Subcutaneous adipose tissue (tissue), 4 donors: ENCODE measurements around the gene PAQR4. TPM values are rescaled to one million over a fixed set of nuclear protein-coding genes. Genes with fewer than 3 reads are reported as not detected.

Source experiments
- total RNA-seq, 4 donors: library from RNA; depleted of rRNA; stranded (reverse); fragments of >200 nt; gene quantifications; one replicate each; pipeline ENCODE4 v1.1.0, GENCODE V29; 2016
- TF ChIP-seq, protein P1 (sequence below): fragments of 450-650 bp; IDR thresholded peaks from one replicate; pipeline ENCODE4 v1.5.1; 2016; ENCODE audit warnings: low read depth, mild to moderate bottlenecking, control low read depth, antibody characterized with exemption, moderate library complexity

The PAQR4 gene
- total RNA-seq, 4 donors from 2014 or later: 1.5 to 5.7 (median 3.8) TPM

DNA sequence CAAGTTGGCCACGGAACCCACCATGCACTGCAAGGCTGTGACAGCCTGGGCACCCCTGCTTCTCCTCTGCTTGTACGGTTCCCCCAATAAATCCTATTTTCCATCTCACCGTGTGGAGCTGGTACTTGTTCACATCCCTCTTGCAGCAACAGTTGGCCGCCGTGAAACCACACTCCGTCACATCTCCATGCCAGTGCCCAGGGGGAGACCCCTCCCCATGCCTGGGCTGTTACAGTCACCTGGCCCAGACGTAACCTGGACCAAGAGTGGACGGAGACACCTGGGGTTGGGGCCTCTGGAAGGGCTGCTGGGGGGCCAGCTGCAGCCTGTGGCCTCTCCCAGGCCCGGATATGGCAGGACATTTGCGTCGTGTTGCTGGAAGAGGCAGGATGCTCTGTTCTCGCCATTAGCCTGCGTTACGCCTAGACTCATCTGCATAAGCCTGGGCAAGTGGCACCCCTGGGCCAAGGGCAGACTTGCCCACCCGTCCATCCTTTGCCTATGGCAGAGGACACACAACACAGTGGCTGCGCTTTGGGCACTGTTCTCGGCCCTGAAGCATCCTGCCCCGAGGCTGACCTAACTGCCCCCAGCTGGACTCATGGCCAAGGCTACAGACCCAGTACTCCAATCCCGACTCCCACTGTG lies 19.3 kb upstream of the PAQR4 start:
- TF ChIP-seq, protein P1, sequence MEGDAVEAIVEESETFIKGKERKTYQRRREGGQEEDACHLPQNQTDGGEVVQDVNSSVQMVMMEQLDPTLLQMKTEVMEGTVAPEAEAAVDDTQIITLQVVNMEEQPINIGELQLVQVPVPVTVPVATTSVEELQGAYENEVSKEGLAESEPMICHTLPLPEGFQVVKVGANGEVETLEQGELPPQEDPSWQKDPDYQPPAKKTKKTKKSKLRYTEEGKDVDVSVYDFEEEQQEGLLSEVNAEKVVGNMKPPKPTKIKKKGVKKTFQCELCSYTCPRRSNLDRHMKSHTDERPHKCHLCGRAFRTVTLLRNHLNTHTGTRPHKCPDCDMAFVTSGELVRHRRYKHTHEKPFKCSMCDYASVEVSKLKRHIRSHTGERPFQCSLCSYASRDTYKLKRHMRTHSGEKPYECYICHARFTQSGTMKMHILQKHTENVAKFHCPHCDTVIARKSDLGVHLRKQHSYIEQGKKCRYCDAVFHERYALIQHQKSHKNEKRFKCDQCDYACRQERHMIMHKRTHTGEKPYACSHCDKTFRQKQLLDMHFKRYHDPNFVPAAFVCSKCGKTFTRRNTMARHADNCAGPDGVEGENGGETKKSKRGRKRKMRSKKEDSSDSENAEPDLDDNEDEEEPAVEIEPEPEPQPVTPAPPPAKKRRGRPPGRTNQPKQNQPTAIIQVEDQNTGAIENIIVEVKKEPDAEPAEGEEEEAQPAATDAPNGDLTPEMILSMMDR: no peak

DNA sequence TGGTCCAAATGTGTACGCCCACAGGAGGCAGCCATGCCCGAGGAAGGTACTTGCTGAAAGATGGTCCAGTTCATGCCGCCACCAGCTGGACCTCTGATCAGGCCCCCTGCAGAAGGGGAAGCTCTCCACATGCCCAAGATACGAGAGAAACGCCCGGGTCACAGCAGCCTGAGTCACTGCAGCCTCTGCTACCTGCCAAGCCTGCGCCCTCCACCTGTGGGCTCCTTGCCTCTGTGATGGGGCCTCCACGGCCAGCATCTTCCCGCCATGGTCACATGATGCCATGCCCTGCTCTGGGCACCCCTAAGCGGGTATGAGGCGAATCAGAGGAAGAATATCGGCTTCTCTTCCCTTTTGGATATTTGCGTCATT lies 18.8 kb upstream of the PAQR4 start:
- TF ChIP-seq, protein P1: no peak

DNA sequence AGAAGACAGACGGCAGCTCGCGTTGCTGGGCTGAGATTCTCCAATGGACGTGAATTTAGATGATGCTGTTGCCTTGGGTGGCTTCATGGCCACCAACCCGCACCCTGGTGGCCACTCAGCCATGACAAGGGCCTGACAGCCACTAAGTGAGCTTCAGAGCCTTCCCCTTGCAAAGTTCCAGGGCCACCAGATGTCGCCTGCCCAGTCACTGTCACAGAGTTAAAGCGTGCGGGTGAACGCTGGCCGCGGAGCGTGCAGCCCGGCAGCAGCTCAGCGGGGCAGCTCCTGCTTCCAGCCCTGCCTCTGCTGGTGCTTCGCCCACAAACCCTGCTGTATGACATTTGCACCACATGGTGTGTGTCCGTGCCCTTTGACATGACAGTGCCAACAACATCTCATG lies 18.4 kb upstream of the PAQR4 start:
- TF ChIP-seq, protein P1: no peak

DNA sequence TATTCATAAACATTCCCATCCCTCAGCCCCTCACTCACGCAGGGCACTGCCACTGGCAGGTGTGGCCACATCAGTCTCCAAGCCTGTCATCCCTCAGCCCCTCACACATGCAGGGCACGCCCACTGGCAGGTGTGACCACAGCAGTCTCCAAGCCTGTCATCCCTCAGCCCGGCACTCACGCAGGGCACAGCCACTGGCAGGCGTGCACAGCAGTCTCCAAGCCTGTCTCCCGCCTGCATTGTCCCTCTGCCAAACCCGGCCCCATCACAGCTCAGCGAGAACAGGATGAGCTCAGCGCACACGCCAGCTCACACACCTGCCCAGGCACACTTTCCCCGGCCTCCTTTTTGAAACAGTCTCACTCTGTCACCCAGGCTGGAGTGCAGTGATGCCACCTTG lies 16.5 kb upstream of the PAQR4 start:
- TF ChIP-seq, protein P1: no peak

DNA sequence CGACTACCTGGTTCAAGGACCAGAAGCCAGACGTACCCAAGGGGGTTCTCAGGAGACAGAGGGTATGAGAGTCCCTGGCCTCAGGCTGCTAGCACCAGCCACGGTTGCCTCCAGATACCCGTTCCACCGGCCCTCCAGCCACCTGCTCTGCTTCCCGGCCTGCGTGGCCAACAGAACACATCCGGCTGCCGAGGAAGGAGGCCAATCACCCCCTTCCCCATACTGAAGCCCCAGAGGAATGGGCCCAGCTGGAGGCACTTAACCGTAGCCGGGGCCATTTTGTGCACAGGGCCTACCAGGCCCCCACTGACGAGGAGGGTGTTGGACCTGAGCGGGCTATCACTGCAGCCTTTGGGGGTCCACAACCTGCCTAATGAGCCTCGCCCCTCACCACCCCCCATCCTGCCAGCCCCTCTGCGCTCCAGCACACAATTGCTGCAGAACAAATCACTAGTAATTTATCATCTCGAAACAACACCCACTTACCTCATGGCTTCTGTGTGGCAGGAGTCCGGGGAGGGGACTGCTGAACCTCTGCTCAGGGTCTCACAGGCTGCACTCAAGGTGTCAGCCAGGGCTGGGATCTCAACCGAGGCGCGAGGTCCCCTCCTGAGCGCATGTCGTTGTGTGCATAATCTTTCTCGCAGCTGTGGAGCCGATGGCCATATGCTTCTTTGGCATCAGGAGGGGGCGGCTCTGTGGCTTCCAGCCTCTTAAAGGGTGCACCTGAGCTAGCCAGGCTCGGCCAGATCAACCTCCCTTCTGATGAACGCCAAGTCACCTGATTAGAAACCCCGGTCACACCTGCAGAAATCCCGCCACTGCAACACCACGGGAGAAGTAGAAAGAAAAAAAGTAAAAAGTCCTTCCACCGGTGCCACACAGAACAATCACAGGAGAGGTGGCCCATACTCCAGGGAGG lies 15.2 kb upstream of the PAQR4 start:
- TF ChIP-seq, protein P1: no peak

DNA sequence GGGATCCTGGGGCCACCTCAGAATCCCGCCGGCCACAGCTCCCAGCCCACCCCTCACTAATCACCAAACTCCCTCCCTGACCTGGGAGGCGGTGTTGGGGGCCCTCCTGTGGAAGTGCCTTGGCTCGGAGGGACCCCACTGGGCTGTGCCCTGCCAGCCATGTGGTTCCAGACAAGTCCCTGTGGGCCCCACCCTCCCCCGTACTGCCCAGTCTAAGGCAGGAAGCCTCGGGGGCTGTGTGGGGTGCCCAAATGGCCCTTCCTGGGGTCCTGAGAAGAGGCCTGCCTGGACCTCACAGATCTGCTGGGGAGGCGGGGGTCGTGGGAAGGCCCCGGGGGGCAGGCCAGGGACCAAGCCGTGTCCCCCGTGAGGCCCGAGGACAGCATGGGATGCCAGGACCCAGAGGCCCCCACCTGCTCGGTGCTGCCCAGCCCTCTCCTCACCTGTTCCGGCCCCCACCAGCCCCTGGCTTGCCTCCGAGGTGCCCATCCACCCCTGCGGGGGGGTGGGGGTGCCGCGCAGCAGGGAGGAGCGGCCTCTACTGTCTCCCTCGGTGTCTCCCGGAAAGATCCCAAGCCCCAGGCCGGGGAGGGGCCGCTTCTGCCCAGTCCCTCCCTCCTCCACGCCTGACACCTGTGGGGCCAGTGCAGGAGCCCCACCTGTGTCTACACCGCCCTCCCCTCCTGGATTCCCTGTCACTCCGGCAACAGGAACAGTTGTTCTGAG lies 14.3 kb upstream of the PAQR4 start:
- TF ChIP-seq, protein P1: no peak

DNA sequence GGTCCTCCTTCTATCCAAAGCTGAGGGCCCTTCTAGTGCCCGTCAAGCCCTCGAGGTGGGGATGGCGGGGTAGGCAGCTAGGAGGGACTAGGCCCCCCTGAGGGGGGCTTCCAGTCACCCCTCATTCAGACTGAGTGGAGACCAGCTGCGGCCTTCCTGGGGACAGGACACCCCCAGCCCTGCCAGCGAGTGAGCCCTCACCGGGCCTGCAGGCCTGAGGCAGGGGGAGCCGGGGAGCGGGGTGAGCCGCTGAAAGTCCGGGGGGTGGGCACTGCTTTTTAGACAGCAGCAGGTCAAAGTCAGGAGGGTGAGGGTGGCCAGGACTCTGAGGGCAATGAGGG lies 13.7 kb upstream of the PAQR4 start:
- TF ChIP-seq, protein P1: no peak
